CD14-positive monocyte (primary cell): Measurements from ENCODE around the gene SF3A1. TPM values are rescaled to one million over a fixed set of nuclear protein-coding genes. Genes with fewer than 3 reads are reported as not detected.

ENCODE experiments used
- DNase-seq, 3 donors: peaks; one replicate each; pipeline ENCODE4 v3.0.0-alpha.2; 2011 to 2022
- H2AFZ ChIP-seq: 2 replicates; pipeline ENCODE4 v1.6.0; 2012; ENCODE audit warnings: mild to moderate bottlenecking, low read depth, low read length, inconsistent platforms; ENCODE audit not compliant: insufficient read depth, poor library complexity, severe bottlenecking
- H3K27ac ChIP-seq, 2 donors: 1 replicate in 1 of 2; 2 replicates in 1 of 2; pipeline ENCODE4 v1.5.1; 2012 to 2013; ENCODE audit warnings: low read length in 2 of 2, control low read depth in 1 of 2, inconsistent platforms in 1 of 2, low read depth in 1 of 2, mild to moderate bottlenecking in 1 of 2
- H3K27me3 ChIP-seq, 2 donors: one replicate each; pipeline versions ENCODE4 v1.6.0 to v1.6.1; 2011 to 2013; ENCODE audit warnings: low read length in 2 of 2; ENCODE audit not compliant: control insufficient read depth in 2 of 2, insufficient read depth in 2 of 2
- H3K36me3 ChIP-seq, 2 donors: replicated peaks in 1 of 2; 1 replicate in 1 of 2; 2 replicates in 1 of 2; pipeline versions ENCODE4 v1.5.1 to v1.6.1; 2012 to 2013; ENCODE audit warnings: low read length in 2 of 2, control low read depth in 1 of 2, inconsistent platforms in 1 of 2, mild to moderate bottlenecking in 1 of 2; ENCODE audit not compliant: insufficient read depth in 2 of 2, control insufficient read depth in 1 of 2
- H3K4me1 ChIP-seq, 2 donors: 1 replicate in 1 of 2; 2 replicates in 1 of 2; pipeline versions ENCODE4 v1.5.1 to v1.6.1; 2012 to 2013; ENCODE audit warnings: low read length in 2 of 2, control low read depth in 1 of 2, inconsistent platforms in 1 of 2, mild to moderate bottlenecking in 1 of 2, moderate library complexity in 1 of 2; ENCODE audit not compliant: insufficient read depth in 2 of 2, control insufficient read depth in 1 of 2
- H3K4me2 ChIP-seq: replicated peaks from 2 replicates; pipeline ENCODE3; 2012; ENCODE audit warnings: low read length, moderate library complexity, mild to moderate bottlenecking; ENCODE audit not compliant: poor library complexity, severe bottlenecking; ENCODE audit errors: extremely low read depth
- H3K4me3 ChIP-seq, 3 experiments: fragments of 200-600 bp in 1 of 3; sonication (generic) in 1 of 3; replicated peaks in 1 of 3; 1 replicate in 2 of 3; 2 replicates in 1 of 3; pipeline ENCODE4 v1.5.1; 2011 to 2013; ENCODE audit warnings: low read length in 3 of 3, mild to moderate bottlenecking in 3 of 3, control low read depth in 2 of 3, low read depth in 2 of 3, inconsistent platforms in 1 of 3, moderate library complexity in 1 of 3
- H3K79me2 ChIP-seq: 2 replicates; pipeline ENCODE4 v1.6.0; 2012; ENCODE audit warnings: mild to moderate bottlenecking, control low read depth, inconsistent platforms, low read length, moderate library complexity; ENCODE audit not compliant: insufficient read depth
- H3K9ac ChIP-seq: 2 replicates; pipeline ENCODE4 v1.6.0; 2017; ENCODE audit warnings: low read length, mild to moderate bottlenecking; ENCODE audit not compliant: insufficient read depth, poor library complexity, severe bottlenecking
- H3K9me3 ChIP-seq, 2 donors: replicated peaks in 1 of 2; 1 replicate in 1 of 2; 2 replicates in 1 of 2; pipeline versions ENCODE4 v1.5.1 to v1.6.1; 2012 to 2013; ENCODE audit warnings: low read length in 2 of 2, control low read depth in 1 of 2; ENCODE audit not compliant: control insufficient read depth in 1 of 2, insufficient read depth in 1 of 2
- H4K20me1 ChIP-seq: 2 replicates; pipeline ENCODE4 v1.6.0; 2012; ENCODE audit warnings: mild to moderate bottlenecking, low read length, control low read depth, moderate library complexity; ENCODE audit not compliant: insufficient read depth
- H3K27ac Mint-ChIP-seq, 7 donors: one replicate each; pipeline ENCODE4 v1.8.0; 2020; ENCODE audit warnings: mild to moderate bottlenecking in 7 of 7, mixed read lengths in 7 of 7, moderate library complexity in 6 of 7, inconsistent platforms in 2 of 7
- H3K27me3 Mint-ChIP-seq, 3 donors: one replicate each; pipeline ENCODE4 v1.8.0; 2021 to 2022; ENCODE audit warnings: low read depth in 3 of 3, mild to moderate bottlenecking in 3 of 3, mixed read lengths in 3 of 3, moderate library complexity in 3 of 3, inconsistent platforms in 1 of 3
- H3K36me3 Mint-ChIP-seq, 2 donors: one replicate each; pipeline ENCODE4 v1.8.0; 2020; ENCODE audit warnings: mixed read lengths in 2 of 2, inconsistent platforms in 1 of 2, mild to moderate bottlenecking in 1 of 2
- H3K4me1 Mint-ChIP-seq: one replicate; pipeline ENCODE4 v1.8.0; 2020; ENCODE audit warnings: mild to moderate bottlenecking, mixed read lengths
- H3K4me3 Mint-ChIP-seq, 2 donors: one replicate each; pipeline ENCODE4 v1.8.0; 2020; ENCODE audit warnings: mild to moderate bottlenecking in 2 of 2, mixed read lengths in 2 of 2, moderate library complexity in 1 of 2
- H3K9me3 Mint-ChIP-seq, 7 donors: one replicate each; pipeline ENCODE4 v1.8.0; 2020 to 2022; ENCODE audit warnings: mixed read lengths in 7 of 7, mild to moderate bottlenecking in 6 of 7, moderate library complexity in 6 of 7, inconsistent platforms in 2 of 7
- WGBS: methylation state at CpG from one replicate; pipeline ENCODE4 v1.1.5; 2013; ENCODE audit warnings: missing lambda C conversion rate; ENCODE audit not compliant: insufficient coverage; 5-methylcytosine and 5-hydroxymethylcytosine counted together
- intact Hi-C, 2 donors: fragments of 100-400 bp; cut with micrococcal nuclease; formaldehyde crosslinking; loops; one replicate each; pipeline versions ENCODE4 v1.15.0 to v1.15.1; 2023
- polyA plus RNA-seq, 3 donors: library from polyadenylated mRNA; depleted of rRNA in 1 of 3; unstranded in 2 of 3; stranded (reverse) in 1 of 3; fragments of 300-500 nt in 2 of 3; fragments of >200 nt in 1 of 3; fragmentation: Illumina TruSeq in 2 of 3; gene quantifications; 1 replicate in 2 of 3; 2 replicates in 1 of 3; pipeline ENCODE4 v1.2.3, GENCODE V29; 2012 to 2021
- TF ChIP-seq, protein P1 (sequence below): fragments of 200-600 bp; IDR thresholded peaks from one replicate; pipeline ENCODE4 v1.8.0; 2022; ENCODE audit warnings: antibody characterized with exemption, mild to moderate bottlenecking

Gene SF3A1
- polyA plus RNA-seq, 3 donors = 34.7 to 102 (median 52.1) TPM

DNA sequence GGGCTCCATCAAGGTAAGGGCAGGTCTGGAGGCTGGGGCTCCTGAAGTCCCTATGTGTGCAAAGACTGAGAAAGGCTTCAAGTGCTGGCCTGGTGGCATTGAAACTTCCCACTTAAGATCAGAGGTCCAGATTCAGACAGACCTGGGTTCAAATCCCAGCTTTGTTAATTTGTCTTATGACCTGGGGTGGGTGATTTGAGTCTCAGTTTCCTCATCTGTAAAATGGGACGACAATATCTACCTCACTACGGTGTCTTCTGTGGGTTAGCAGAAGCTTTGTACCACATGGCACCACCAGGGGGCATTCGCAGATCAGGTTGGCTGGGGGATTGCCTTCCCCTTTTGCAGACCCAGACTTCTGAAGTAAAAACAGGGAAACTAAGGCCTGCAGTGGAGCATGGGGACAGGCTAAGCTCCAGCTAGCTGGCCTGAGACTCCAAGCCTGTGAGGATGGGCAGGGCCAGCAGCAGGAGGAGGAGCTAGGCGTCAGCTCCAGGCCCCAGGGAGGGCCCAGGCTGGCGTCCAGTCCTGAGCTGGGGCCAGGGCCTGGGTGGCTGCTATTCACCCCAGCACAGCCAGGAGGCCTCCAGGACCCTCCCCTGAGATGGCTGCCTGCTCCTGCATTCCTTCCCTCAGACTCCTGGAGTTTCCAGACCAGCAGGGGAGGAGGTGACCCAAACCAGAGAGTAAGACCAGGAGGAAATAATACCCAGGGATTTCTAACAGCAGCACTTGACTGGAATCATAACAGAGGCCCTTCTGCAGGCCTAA is 68.9 kb downstream of the SF3A1 start:
- H3K27ac Mint-ChIP-seq = peak overlapping the region; percentile 42 to 89 (median 58)
- Histone ChIP-seq H3K79me2 (no peaks in the 10 kb centered on the region), H3K9me3 (no peaks in the 10 kb centered on the region), H2AFZ (peak overlapping the region; percentile 50), H3K27me3 (no peaks in the 10 kb centered on the region), H3K4me2 (peak overlapping the region; percentile 90), H3K4me1 (peaks cover 34 to 59% of the 10 kb centered on the region in 2 donors), H3K4me3 (peak overlapping the region in 1 of 3 experiments; percentile 82), H3K27ac (no peak overlapping the region), H3K9ac (peak overlapping the region; percentile 65), H4K20me1 (no peaks in the 10 kb centered on the region), H3K36me3 (peaks cover 9 to 20% of the 10 kb centered on the region in 2 donors)
- peaks cover 0 to 4% (median 0%) of the 10 kb centered on the region in 7 donors for H3K9me3 Mint-ChIP-seq
- intact Hi-C loops = loop anchor here (1.0 to 10.0 kb wide), 8 partner anchors 12 to 183 kb away; partner anchors contain the start of genes RNF215 (in 1 of the 2) and TBC1D10A (in 1 of the 2)
- peaks cover 47% of the 10 kb centered on the region for H3K4me1 Mint-ChIP-seq
- H3K4me3 Mint-ChIP-seq = peak overlapping the region; percentile 83 to 86
- peaks cover 0 to 4% (median 2%) of the 10 kb centered on the region in 3 donors for H3K27me3 Mint-ChIP-seq
- TF ChIP-seq, protein P1, sequence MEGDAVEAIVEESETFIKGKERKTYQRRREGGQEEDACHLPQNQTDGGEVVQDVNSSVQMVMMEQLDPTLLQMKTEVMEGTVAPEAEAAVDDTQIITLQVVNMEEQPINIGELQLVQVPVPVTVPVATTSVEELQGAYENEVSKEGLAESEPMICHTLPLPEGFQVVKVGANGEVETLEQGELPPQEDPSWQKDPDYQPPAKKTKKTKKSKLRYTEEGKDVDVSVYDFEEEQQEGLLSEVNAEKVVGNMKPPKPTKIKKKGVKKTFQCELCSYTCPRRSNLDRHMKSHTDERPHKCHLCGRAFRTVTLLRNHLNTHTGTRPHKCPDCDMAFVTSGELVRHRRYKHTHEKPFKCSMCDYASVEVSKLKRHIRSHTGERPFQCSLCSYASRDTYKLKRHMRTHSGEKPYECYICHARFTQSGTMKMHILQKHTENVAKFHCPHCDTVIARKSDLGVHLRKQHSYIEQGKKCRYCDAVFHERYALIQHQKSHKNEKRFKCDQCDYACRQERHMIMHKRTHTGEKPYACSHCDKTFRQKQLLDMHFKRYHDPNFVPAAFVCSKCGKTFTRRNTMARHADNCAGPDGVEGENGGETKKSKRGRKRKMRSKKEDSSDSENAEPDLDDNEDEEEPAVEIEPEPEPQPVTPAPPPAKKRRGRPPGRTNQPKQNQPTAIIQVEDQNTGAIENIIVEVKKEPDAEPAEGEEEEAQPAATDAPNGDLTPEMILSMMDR = peak; percentile 71
- H3K36me3 Mint-ChIP-seq = peaks cover 19 to 21% of the 10 kb centered on the region in 2 donors
- peak; percentile 78 to 90 (median 89) for DNase-seq
- WGBS = 0% methylated on average over 4 of the region's 5 CpGs

DNA sequence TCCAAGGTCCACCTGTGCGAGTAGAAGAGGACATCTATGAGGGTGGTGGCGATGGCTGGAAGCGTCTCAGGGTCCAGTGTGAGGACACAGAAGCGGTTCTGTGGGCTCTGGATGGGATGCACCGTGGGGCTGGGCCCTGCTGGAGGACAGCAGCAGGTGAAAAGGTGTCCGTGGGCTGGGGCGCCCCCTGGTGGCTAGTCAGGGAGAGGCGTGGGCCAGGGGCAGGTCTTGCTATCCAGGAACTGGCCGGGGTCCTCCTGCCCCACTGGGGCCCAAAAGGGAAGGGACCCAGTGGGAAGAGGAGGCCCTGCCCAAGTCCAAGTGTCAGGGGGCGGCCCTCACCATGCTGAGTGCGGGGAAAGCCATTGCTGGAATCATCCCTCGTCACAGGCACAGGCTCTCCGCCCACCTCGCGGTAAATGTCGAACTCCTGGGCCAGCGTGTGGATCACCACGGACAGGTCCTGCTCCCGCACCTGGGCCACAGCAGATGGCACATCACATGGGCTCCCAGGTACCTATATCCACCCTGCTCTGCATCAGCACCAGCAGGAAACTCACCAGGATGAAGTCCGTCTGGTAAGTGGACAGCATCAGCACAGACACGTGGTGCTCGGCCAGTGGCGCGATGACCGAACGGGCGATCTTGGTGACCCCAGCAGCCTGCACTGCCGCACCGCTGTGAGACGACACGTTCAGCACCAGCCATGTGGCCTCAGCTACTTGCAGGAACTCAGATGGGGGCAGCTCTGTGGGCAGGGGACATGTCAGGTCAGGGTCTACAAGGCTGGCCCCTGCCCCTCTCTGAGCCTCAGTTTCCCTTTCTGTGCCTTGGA is 69.7 kb downstream of the SF3A1 start:
- Histone ChIP-seq H3K27ac (no peak overlapping the region), H4K20me1 (no peaks in the 10 kb centered on the region), H3K9ac (no peak overlapping the region), H3K79me2 (no peaks in the 10 kb centered on the region), H3K36me3 (peaks cover under 1 to 11% of the 10 kb centered on the region in 2 donors), H3K27me3 (no peaks in the 10 kb centered on the region), H3K4me3 (no peak overlapping the region), H2AFZ (no peak overlapping the region), H3K4me2 (no peak overlapping the region), H3K9me3 (no peaks in the 10 kb centered on the region), H3K4me1 (peaks cover 42 to 67% of the 10 kb centered on the region in 2 donors)
- Mint-ChIP-seq H3K27me3 (peaks cover 0 to 4% (median 2%) of the 10 kb centered on the region in 3 donors), H3K4me1 (peaks cover 54% of the 10 kb centered on the region), H3K27ac (peak overlapping the region in 6 of 7 donors; percentile 37 to 89 (median 72)), H3K9me3 (peaks cover 0 to 4% (median 0%) of the 10 kb centered on the region in 7 donors), H3K4me3 (no peak overlapping the region), H3K36me3 (peaks cover 13% of the 10 kb centered on the region in 2 donors)
- intact Hi-C loops = loop anchor here (1.0 to 10.0 kb wide), 8 partner anchors 11 to 182 kb away; partner anchors contain the start of genes RNF215 (in 1 of the 2) and TBC1D10A (in 1 of the 2)
- 51% methylated on average over 31 of the region's 31 CpGs for WGBS
- peak; percentile 79 to 87 (median 86) for DNase-seq
- TF ChIP-seq, protein P1 = peak; percentile 97
